Activated naive CD4-positive, alpha-beta T cell treated with anti-CD3 and anti-CD28 coated beads, Interleukin-2, amount 50 U/mL, for 72 hours (primary cell): ENCODE measurements around the gene PCDHA12. TPM values are rescaled to one million over a fixed set of nuclear protein-coding genes. Genes with fewer than 3 reads are reported as not detected.
"Not testable (repeated sequence)": the region's sequence is repeated elsewhere in the genome, so short reads cannot be mapped to it uniquely, and the experiment has no call there.

Source experiments
- ATAC-seq, 2 donors: fragments of 150-1000 bp; cut with Tn5 transposase; 2 replicates each; pipeline ENCODE4 v1.10.0; 2021; ENCODE audit warnings: mild to moderate bottlenecking in 2 of 2, moderate library complexity in 2 of 2
- DNase-seq, 2 donors: peaks; one replicate each; pipeline ENCODE4 v3.0.0; 2021 to 2022; ENCODE audit warnings: low spot score in 2 of 2
- H3K27ac Mint-ChIP-seq, 2 donors: one replicate each; pipeline ENCODE4 v1.8.0; 2022; ENCODE audit warnings: mild to moderate bottlenecking in 2 of 2, mixed read lengths in 2 of 2
- H3K36me3 Mint-ChIP-seq, 2 donors: one replicate each; pipeline ENCODE4 v1.8.0; 2022; ENCODE audit warnings: mixed read lengths in 2 of 2
- H3K9me3 Mint-ChIP-seq, 2 donors: one replicate each; pipeline ENCODE4 v1.8.0; 2022; ENCODE audit warnings: mixed read lengths in 2 of 2
- total RNA-seq, 2 donors: library from RNA; stranded (reverse); gene quantifications; one replicate each; pipeline ENCODE4 v1.2.3, GENCODE V29; 2022

Gene PCDHA12
- total RNA-seq: not detected

GRCh38 chr5:140875085-140876065 lies at the start of gene PCDHA12:
PCDHA12 (plus strand) TSS chr5:140875308; CDS start chr5:140875473, 165 bp downstream.
- peaks cover 12 to 28% of the 10 kb centered on the region in 2 donors for H3K9me3 Mint-ChIP-seq
- peaks cover 6 to 28% of the 10 kb centered on the region in 2 donors for H3K36me3 Mint-ChIP-seq
- DNase-seq (no peak), ATAC-seq (no peak)
- H3K27ac Mint-ChIP-seq: peak within 1 kb of the TSS in 1 of 2 donors; percentile 61

- DNase-seq: no peak
- no peak within 1 kb of the TSS for H3K27ac Mint-ChIP-seq
- H3K36me3 Mint-ChIP-seq: peaks cover 25 to 48% of the 10 kb centered on the region in 2 donors
- no peak for ATAC-seq
- peaks cover 13 to 14% of the 10 kb centered on the region in 2 donors for H3K9me3 Mint-ChIP-seq
Observed at GRCh38 chr5:140827704-140828361, 47.3 kb upstream of the PCDHA12 start, which contains the start of gene PCDHA6. PCDHA6 (plus strand) TSS chr5:140827960; CDS start chr5:140828092, 132 bp downstream.

GRCh38 chr5:140828362-140828737 lies 46.8 kb upstream of the PCDHA12 start:
- Mint-ChIP-seq H3K36me3 (peaks cover 25 to 47% of the 10 kb centered on the region in 2 donors), H3K27ac (no peak overlapping the region), H3K9me3 (peaks cover 15 to 16% of the 10 kb centered on the region in 2 donors)
- ATAC-seq (no peak), DNase-seq (no peak)

GRCh38 chr5:140829511-140830501 lies 45.3 kb upstream of the PCDHA12 start:
- not testable (repeated sequence) for ATAC-seq, DNase-seq, H3K27ac Mint-ChIP-seq
- peaks cover 30 to 50% of the 10 kb centered on the region in 2 donors for H3K36me3 Mint-ChIP-seq
- peaks cover 19 to 21% of the 10 kb centered on the region in 2 donors for H3K9me3 Mint-ChIP-seq

- Mint-ChIP-seq H3K27ac (no peak within 1 kb of the TSS), H3K9me3 (peaks cover 10 to 29% of the 10 kb centered on the region in 2 donors), H3K36me3 (peaks cover 21 to 42% of the 10 kb centered on the region in 2 donors)
- DNase-seq (no peak), ATAC-seq (no peak)
Observed at GRCh38 chr5:140833993-140834392, 41.1 kb upstream of the PCDHA12 start, which contains the start of gene PCDHA7. PCDHA7 (plus strand) TSS chr5:140834269; CDS start chr5:140834384, 115 bp downstream.

- peaks cover 11 to 24% of the 10 kb centered on the region in 2 donors for H3K9me3 Mint-ChIP-seq
- H3K27ac Mint-ChIP-seq, ATAC-seq: not testable (repeated sequence)
Observed at GRCh38 chr5:140834439-140835008, 40.6 kb upstream of the PCDHA12 start.

GRCh38 chr5:140835622-140836510 lies 39.2 kb upstream of the PCDHA12 start:
- H3K36me3 Mint-ChIP-seq: peaks cover 11 to 41% of the 10 kb centered on the region in 2 donors
- H3K27ac Mint-ChIP-seq: no peak overlapping the region

More at GRCh38 chr5:140834439-140835008, 40.6 kb upstream of the PCDHA12 start:
- H3K36me3 Mint-ChIP-seq: peaks cover 15 to 38% of the 10 kb centered on the region in 2 donors
- not testable (repeated sequence) for DNase-seq

GRCh38 chr5:140840978-140841962 lies 33.8 kb upstream of the PCDHA12 start, which contains the start of gene PCDHA8:
PCDHA8 (plus strand) TSS chr5:140841187; CDS start chr5:140841322, 135 bp downstream.
- Mint-ChIP-seq H3K36me3 (peaks cover 12 to 30% of the 10 kb centered on the region in 2 donors), H3K27ac (peak within 1 kb of the TSS in 1 of 2 donors; percentile 36), H3K9me3 (peaks cover 14 to 25% of the 10 kb centered on the region in 2 donors)
- ATAC-seq (no peak), DNase-seq (no peak)

More at GRCh38 chr5:140835622-140836510, 39.2 kb upstream of the PCDHA12 start:
- ATAC-seq (no peak), DNase-seq (no peak)
- peaks cover 19 to 30% of the 10 kb centered on the region in 2 donors for H3K9me3 Mint-ChIP-seq

- DNase-seq: no peak
- H3K27ac Mint-ChIP-seq: no peak overlapping the region
- H3K36me3 Mint-ChIP-seq: peaks cover 28 to 34% of the 10 kb centered on the region in 2 donors
- ATAC-seq: no peak
- peaks cover 14 to 31% of the 10 kb centered on the region in 2 donors for H3K9me3 Mint-ChIP-seq
Observed at GRCh38 chr5:140842798-140843733, 32.0 kb upstream of the PCDHA12 start.

GRCh38 chr5:140848139-140849102 lies 26.7 kb upstream of the PCDHA12 start, which contains the start of gene PCDHA9:
PCDHA9 (plus strand) TSS chr5:140848382; CDS start chr5:140848496, 114 bp downstream.
- not testable (repeated sequence) for H3K27ac Mint-ChIP-seq, ATAC-seq, DNase-seq
- Mint-ChIP-seq H3K9me3 (peaks cover 0 to 14% of the 10 kb centered on the region in 2 donors), H3K36me3 (peaks cover 19 to 20% of the 10 kb centered on the region in 2 donors)

- DNase-seq, ATAC-seq, H3K27ac Mint-ChIP-seq: not testable (repeated sequence)
- Mint-ChIP-seq H3K9me3 (peaks cover 0 to 14% of the 10 kb centered on the region in 2 donors), H3K36me3 (peaks cover 20 to 21% of the 10 kb centered on the region in 2 donors)
Observed at GRCh38 chr5:140849831-140850634, 25.1 kb upstream of the PCDHA12 start.
